Medulla oblongata (tissue), 1 donor: Measurements from ENCODE around the gene CACNG1.
"Not testable (repeated sequence)": the region's sequence is repeated elsewhere in the genome, so short reads cannot be mapped to it uniquely, and the experiment has no call there.

Experiments used
- DNase-seq: peaks from one replicate; pipeline ENCODE4 v3.0.0-alpha.2; 2015; ENCODE audit errors: extremely low spot score

CACNG1 gene

GRCh38 chr17:67025216-67025792, 19.1 kb upstream of the CACNG1 start:
- no peak for DNase-seq

DNA sequence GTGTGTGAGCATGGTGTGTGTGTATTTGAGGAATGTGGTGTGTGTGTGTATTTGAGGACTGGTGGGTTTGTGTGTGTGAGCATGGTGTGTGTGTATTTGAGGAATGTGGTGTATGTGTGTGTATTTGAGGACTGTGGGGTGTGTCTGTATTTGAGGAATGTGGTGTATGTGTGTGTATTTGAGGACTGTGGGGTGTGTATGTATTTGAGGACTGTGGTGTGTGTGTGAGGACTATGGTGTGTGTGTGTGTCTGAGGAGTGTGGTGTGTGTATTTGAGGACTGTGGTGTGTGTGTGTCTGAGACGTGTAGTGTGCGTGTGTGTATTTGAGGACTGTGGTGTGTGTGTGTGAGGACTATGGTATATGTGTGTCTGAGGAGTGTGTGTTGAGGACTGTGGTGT, 18.0 kb upstream of the CACNG1 start:
- DNase-seq, result no peak

GRCh38 chr17:67027031-67027628, 17.2 kb upstream of the CACNG1 start:
- DNase-seq, result no peak

- no peak for DNase-seq
Observed at GRCh38 chr17:67030641-67031040, 13.7 kb upstream of the CACNG1 start.

DNA sequence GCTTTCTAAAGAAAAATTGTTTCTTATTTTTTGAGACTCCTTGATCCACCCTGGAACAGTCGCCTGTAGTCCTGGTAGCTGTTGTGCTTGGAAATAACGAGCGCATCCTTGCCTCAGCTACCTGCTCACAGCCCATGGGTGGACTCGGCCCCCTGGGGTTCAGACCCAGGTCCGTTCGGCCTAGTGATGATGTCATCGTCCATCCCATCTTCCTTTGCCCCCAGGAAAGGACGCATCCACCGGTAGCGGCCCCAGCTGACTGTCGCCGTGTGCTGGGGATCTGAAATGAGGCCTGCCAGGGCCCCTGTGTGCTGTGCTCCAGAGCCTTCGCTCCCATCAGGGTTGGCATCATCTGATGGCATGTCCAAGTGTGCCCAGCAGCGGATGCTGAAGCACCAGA, 12.0 kb upstream of the CACNG1 start:
- no peak for DNase-seq

DNA sequence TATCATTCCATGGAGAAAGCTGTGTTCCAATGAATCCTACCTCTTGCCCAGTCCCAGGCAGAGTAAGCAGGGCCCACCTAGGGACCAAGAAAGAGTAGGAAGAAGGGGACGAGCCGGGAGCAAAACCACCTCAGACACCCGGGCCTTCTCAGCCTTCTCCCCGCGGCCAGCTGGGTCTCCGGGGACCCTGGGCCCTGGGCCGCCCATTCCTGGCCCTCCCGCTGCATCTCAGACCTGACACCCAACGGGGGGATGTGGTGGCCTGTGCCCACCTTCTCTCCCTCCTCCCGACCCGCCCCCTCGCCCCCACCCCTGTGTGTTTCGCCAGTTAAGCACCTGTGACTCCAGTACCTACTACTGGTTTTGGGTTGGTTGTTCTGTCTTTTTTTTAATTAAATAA, 11.4 kb upstream of the CACNG1 start:
- no peak for DNase-seq

DNA sequence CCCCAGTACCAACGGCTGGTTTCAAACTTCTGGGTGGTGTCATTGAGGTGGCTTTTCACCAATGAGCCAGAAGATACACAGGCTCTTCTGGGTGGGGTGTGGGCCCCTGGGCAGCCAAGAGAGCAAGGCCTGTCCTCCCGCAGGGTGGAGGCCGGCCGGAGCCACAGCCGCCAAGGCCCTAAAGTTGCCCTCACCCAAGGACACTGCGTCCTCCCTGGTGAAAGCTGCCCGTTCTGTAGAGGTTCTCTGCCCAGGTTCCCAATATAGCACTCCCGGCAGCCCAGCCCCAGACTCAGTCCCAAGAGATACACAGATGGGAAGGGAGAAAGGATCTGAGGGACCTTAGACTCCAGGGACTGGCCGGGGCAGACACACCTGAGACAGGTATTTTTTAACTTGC, 10.7 kb upstream of the CACNG1 start:
- no peak for DNase-seq

DNA sequence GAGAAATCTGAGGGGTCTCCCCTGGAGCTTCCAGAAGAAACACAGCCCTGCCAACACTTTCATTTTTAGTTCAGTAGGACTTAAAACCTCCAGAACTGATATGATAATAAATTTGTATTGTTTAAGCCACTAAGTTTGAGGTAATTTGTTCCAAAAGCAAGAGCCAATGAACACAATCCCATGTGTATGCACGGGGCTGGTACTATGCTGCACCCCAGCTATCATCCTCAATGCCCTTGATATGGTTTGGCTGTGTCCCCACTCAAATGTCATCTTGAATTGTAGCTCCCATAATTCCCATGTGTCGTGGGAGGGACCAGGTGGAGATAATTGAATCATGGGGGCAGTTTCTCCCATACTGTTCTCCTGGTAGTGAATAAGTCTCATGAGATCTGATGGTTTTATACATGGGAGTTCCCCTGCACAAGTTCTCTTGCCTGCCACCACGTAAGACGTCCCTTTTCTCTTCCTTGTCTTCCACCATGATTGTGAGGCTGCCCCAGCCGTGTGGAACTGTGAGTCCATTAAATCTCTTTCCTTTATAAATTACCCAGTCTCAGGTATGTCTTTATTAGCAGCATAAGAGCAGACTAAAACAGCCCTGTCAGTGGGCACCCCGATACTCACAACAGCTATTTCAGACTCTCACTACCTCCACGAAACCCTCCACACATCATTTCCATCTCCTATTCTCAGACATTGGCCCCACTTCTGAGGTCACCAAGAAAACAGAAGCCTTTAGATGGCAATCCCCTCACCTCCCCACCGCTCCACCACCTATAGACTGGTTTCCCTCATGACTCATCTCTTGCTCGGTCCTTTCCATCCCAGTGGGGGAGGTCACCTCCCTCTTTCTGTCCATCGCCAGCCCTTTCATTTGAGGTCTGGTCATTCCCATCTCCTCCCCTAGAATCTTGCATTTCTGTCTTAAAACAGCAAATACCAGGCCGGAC, 8.9 kb upstream of the CACNG1 start:
- no peak for DNase-seq

GRCh38 chr17:67038861-67039365, 5.4 kb upstream of the CACNG1 start:
- DNase-seq, result no peak

- DNase-seq, result no peak
Observed at GRCh38 chr17:67040652-67041051, 3.7 kb upstream of the CACNG1 start.

GRCh38 chr17:67041119-67041518, 3.2 kb upstream of the CACNG1 start:
- not testable (repeated sequence) for DNase-seq

- DNase-seq, result no peak
Observed at GRCh38 chr17:67041531-67041930, 2.8 kb upstream of the CACNG1 start.

GRCh38 chr17:67041941-67042899, 2.1 kb upstream of the CACNG1 start:
- no peak for DNase-seq

GRCh38 chr17:67043283-67043682, 1.1 kb upstream of the CACNG1 start:
- no peak for DNase-seq

DNA sequence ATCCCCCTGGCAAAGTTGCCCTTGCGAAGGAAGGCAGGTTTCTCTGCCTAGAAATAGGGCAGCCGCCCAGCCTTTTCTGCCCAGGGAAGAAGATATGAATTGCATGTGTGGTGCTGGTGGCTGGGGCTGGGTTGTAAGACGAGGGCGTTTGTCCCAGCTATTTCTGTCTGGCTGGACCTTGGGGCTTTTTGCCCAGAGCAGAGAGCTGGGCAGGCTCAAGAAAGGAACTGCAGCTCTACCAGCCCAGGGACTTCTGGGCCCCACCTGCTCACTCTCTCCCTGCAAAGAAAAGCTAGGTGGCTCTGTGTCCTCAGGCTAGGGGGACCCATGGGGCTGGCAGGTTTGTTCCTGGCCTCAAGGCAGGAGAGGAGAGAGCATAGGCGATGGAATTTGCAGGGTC, 586 bp downstream of the CACNG1 start:
- no peak for DNase-seq

GRCh38 chr17:67046398-67046797, 2.0 kb downstream of the CACNG1 start:
- no peak for DNase-seq

GRCh38 chr17:67047382-67047781, 3.0 kb downstream of the CACNG1 start:
- no peak for DNase-seq

- DNase-seq, result no peak
Observed at GRCh38 chr17:67049025-67049739, 4.8 kb downstream of the CACNG1 start.

DNA sequence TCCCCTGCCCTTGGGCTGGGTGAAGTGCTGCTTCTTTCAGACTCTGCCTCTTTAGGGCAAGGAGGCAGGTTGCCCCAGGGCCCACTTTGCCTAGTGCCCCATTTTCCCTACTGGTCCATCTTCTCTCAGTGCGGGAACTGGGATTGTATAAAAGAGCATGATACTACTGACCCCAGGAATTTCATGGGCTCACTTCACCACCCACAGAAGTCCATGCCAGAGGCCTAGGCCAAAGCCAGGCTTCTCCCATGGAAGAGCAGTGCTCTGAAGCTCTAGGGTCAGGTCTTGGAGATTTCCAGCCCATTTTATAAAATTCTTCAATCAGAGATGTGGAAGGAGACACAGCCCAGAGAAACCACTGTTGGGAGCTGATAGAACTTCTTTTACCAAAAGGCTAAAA, 5.7 kb downstream of the CACNG1 start:
- DNase-seq, result no peak

DNA sequence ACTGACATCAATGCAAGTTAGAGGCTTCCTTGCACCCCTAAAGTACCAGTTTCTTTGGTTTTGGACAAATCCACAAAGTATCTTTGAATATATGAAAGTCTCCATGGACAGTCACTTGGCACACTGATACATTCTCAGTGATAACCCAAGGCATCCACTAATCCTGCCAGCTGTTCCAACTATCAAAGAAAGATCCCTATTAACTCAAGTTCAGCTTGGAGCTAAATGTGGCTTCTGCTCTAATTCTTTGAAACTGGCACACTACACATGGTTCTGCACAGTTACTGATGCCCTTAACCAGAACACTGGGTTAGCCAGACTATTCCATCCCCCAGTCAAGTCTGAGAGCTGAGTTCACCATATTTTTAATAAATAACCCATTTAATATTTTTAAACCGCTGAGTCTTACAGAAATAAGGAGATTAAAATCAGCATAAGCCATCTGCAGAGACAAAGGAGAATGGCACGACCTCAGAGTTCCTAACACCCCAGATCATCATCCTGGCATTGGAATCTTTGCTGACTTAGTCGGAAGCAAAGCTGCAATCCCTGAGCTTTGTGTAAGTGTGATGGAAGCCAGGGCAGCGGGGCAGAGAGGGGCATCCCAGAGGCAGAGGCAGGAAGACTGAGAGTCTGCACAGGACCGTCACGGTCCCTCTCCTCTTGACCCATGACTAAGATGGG, 6.3 kb downstream of the CACNG1 start:
- no peak for DNase-seq
